HG03565 (cell line): ENCODE results near the gene LRRC40.

Experiments used
- ATAC-seq: cut with Tn5 transposase; IDR thresholded peaks from one replicate; pipeline ENCODE4 v1.9.1; 2021; ENCODE audit warnings: mild to moderate bottlenecking, moderate library complexity; ENCODE audit not compliant: unreplicated experiment

LRRC40 gene

DNA sequence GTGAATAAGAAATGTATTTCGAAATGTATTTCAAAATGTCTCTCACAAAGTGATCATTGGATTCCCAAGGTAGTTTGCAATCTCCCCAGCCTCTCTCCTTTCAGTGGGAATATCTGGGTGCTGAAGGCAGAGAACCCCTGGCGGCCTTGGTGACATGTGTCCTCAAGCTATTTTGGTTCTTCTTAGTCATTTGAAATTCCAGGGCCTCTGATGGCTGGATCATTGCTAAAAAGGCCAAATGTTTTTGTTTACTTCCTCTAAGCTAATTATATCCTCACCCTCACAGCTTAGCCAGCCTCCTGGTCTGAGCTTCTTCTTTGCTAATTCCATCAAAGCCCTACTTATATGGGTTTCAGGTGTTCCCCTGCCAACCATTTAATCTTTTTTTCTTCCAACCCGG lies 71.2 kb downstream of the LRRC40 start:
- ATAC-seq: no peak

- ATAC-seq: no peak
Observed at GRCh38 chr1:70117046-70117445, 88.3 kb downstream of the LRRC40 start.

- no peak for ATAC-seq
Observed at GRCh38 chr1:70115315-70115714, 90.1 kb downstream of the LRRC40 start.

- ATAC-seq: no peak
Observed at GRCh38 chr1:70112838-70113237, 92.5 kb downstream of the LRRC40 start.

DNA sequence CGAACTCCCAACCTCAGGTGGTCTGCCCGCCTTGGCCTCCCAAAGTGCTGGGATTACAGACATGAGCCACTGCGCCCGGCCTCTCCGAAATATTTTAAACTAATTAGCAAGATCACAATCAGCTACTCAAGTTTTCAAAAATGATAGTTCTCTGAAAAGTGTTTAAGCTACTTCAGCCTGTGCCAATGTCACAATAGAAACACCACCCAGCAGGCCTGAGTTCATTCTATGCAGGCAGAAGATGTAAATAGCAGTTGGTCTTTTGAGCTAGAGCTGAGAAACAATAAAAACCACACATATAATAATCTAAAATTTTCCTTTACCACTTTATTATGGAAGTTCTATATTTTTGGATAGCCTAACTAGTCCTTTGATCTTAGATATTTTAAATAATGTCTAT lies 96.1 kb downstream of the LRRC40 start:
- ATAC-seq: no peak

GRCh38 chr1:70103770-70104169 lies 101.6 kb downstream of the LRRC40 start:
- ATAC-seq: no peak

- no peak for ATAC-seq
Observed at GRCh38 chr1:70101774-70102173, 103.6 kb downstream of the LRRC40 start.

GRCh38 chr1:70101231-70101630 lies 104.1 kb downstream of the LRRC40 start:
- no peak for ATAC-seq
